Measurements from ENCODE around the gene DOCK4. TPM values are rescaled to one million over a fixed set of nuclear protein-coding genes. Genes with fewer than 3 reads are reported as not detected.
A peak's percentile ranks its signal among the peaks of the same experiment; 100 is the strongest.

The DOCK4 gene
- total and polyA plus RNA-seq, 5 donors from 2014 or later, result 0.44 TPM; not detected in 4

- Mint-ChIP-seq H3K4me3 (no peak overlapping the region), H3K27ac (no peak overlapping the region), H3K4me1 (peaks cover 0 to 4% (median 0%) of the 10 kb centered on the region in 4 donors), H3K27me3 (peaks cover 19% of the 10 kb centered on the region), H3K36me3 (no peaks in the 10 kb centered on the region), H3K9me3 (no peaks in the 10 kb centered on the region)
- ATAC-seq (ENCODE audit: low read depth in 2 of 2) (no peak), DNase-seq (no peak)
- peaks cover under 1% of the 10 kb centered on the region for H3K27me3 ChIP-seq (ENCODE audit: control insufficient read depth, insufficient read depth, low read length)
- H3K27ac ChIP-seq (ENCODE audit: insufficient read depth, low read length, poor library complexity, severe bottlenecking), result no peak overlapping the region
- H3K4me1 ChIP-seq (ENCODE audit: control insufficient read depth, insufficient read depth, low read length, poor library complexity, severe bottlenecking), result no peaks in the 10 kb centered on the region
- H3K36me3 ChIP-seq (ENCODE audit: control insufficient read depth, insufficient read depth, low read length), result no peaks in the 10 kb centered on the region
- H3K9me3 ChIP-seq (ENCODE audit: control insufficient read depth in 2 of 2, low read length in 2 of 2), result no peaks in the 10 kb centered on the region
- H3K4me3 ChIP-seq (ENCODE audit: low read depth, low read length), result no peak overlapping the region
These were observed 129.9 kb downstream of the DOCK4 start for GRCh38 chr7:112076324-112076723.

GRCh38 chr7:112074464-112074863 lies 131.7 kb downstream of the DOCK4 start:
- Histone ChIP-seq H3K9me3 (ENCODE audit: control insufficient read depth in 2 of 2, low read length in 2 of 2) (no peaks in the 10 kb centered on the region), H3K27ac (ENCODE audit: insufficient read depth, low read length, poor library complexity, severe bottlenecking) (no peak overlapping the region), H3K4me3 (ENCODE audit: low read depth, low read length) (no peak overlapping the region), H3K4me1 (ENCODE audit: control insufficient read depth, insufficient read depth, low read length, poor library complexity, severe bottlenecking) (no peaks in the 10 kb centered on the region), H3K27me3 (ENCODE audit: control insufficient read depth, insufficient read depth, low read length) (no peaks in the 10 kb centered on the region), H3K36me3 (ENCODE audit: control insufficient read depth, insufficient read depth, low read length) (no peaks in the 10 kb centered on the region)
- Mint-ChIP-seq H3K4me3 (no peak overlapping the region), H3K36me3 (no peaks in the 10 kb centered on the region), H3K9me3 (peaks cover 0 to 2% (median 0%) of the 10 kb centered on the region in 7 donors), H3K27ac (no peak overlapping the region), H3K4me1 (no peaks in the 10 kb centered on the region), H3K27me3 (peaks cover 9% of the 10 kb centered on the region)
- no peak for DNase-seq
- ATAC-seq (ENCODE audit: low read depth in 2 of 2), result no peak

GRCh38 chr7:112073530-112073929 lies 132.7 kb downstream of the DOCK4 start:
- H3K9me3 Mint-ChIP-seq, result peaks cover 0 to 4% (median 0%) of the 10 kb centered on the region in 7 donors
- Histone ChIP-seq H3K27me3 (ENCODE audit: control insufficient read depth, insufficient read depth, low read length) (no peaks in the 10 kb centered on the region), H3K9me3 (ENCODE audit: control insufficient read depth in 2 of 2, low read length in 2 of 2) (no peaks in the 10 kb centered on the region), H3K4me1 (ENCODE audit: control insufficient read depth, insufficient read depth, low read length, poor library complexity, severe bottlenecking) (no peaks in the 10 kb centered on the region), H3K36me3 (ENCODE audit: control insufficient read depth, insufficient read depth, low read length) (no peaks in the 10 kb centered on the region), H3K4me3 (ENCODE audit: low read depth, low read length) (no peak overlapping the region), H3K27ac (ENCODE audit: insufficient read depth, low read length, poor library complexity, severe bottlenecking) (no peak overlapping the region)
- peaks cover 8% of the 10 kb centered on the region for H3K27me3 Mint-ChIP-seq
- no peaks in the 10 kb centered on the region for H3K36me3 Mint-ChIP-seq
- H3K27ac Mint-ChIP-seq, result no peak overlapping the region
- H3K4me3 Mint-ChIP-seq, result no peak overlapping the region
- H3K4me1 Mint-ChIP-seq, result no peaks in the 10 kb centered on the region
- no peak for DNase-seq
- no peak for ATAC-seq (ENCODE audit: low read depth in 2 of 2)

- H3K27me3 Mint-ChIP-seq, result peaks cover 8% of the 10 kb centered on the region
- Histone ChIP-seq H3K9me3 (ENCODE audit: control insufficient read depth in 2 of 2, low read length in 2 of 2) (no peaks in the 10 kb centered on the region), H3K36me3 (ENCODE audit: control insufficient read depth, insufficient read depth, low read length) (no peaks in the 10 kb centered on the region), H3K27ac (ENCODE audit: insufficient read depth, low read length, poor library complexity, severe bottlenecking) (no peak overlapping the region), H3K27me3 (ENCODE audit: control insufficient read depth, insufficient read depth, low read length) (no peaks in the 10 kb centered on the region), H3K4me1 (ENCODE audit: control insufficient read depth, insufficient read depth, low read length, poor library complexity, severe bottlenecking) (no peaks in the 10 kb centered on the region), H3K4me3 (ENCODE audit: low read depth, low read length) (no peak overlapping the region)
- no peaks in the 10 kb centered on the region for H3K4me1 Mint-ChIP-seq
- no peak overlapping the region for H3K4me3 Mint-ChIP-seq
- no peak overlapping the region for H3K27ac Mint-ChIP-seq
- peaks cover 0 to 4% (median 0%) of the 10 kb centered on the region in 7 donors for H3K9me3 Mint-ChIP-seq
- no peak for DNase-seq
- ATAC-seq (ENCODE audit: low read depth in 2 of 2), result no peak
- no peaks in the 10 kb centered on the region for H3K36me3 Mint-ChIP-seq
These were observed 133.5 kb downstream of the DOCK4 start for GRCh38 chr7:112072541-112073245.

- peaks cover 0 to 4% (median 0%) of the 10 kb centered on the region in 7 donors for H3K9me3 Mint-ChIP-seq
- no peaks in the 10 kb centered on the region for H3K36me3 Mint-ChIP-seq
- peaks cover 8% of the 10 kb centered on the region for H3K27me3 Mint-ChIP-seq
- Histone ChIP-seq H3K4me1 (ENCODE audit: control insufficient read depth, insufficient read depth, low read length, poor library complexity, severe bottlenecking) (no peaks in the 10 kb centered on the region), H3K36me3 (ENCODE audit: control insufficient read depth, insufficient read depth, low read length) (no peaks in the 10 kb centered on the region), H3K4me3 (ENCODE audit: low read depth, low read length) (no peak overlapping the region), H3K27me3 (ENCODE audit: control insufficient read depth, insufficient read depth, low read length) (no peaks in the 10 kb centered on the region), H3K9me3 (ENCODE audit: control insufficient read depth in 2 of 2, low read length in 2 of 2) (no peaks in the 10 kb centered on the region), H3K27ac (ENCODE audit: insufficient read depth, low read length, poor library complexity, severe bottlenecking) (no peak overlapping the region)
- no peak overlapping the region for H3K27ac Mint-ChIP-seq
- DNase-seq (no peak), ATAC-seq (ENCODE audit: low read depth in 2 of 2) (no peak)
- no peak overlapping the region for H3K4me3 Mint-ChIP-seq
- no peaks in the 10 kb centered on the region for H3K4me1 Mint-ChIP-seq
These were observed 134.3 kb downstream of the DOCK4 start for GRCh38 chr7:112071856-112072255.

- H3K9me3 ChIP-seq (ENCODE audit: control insufficient read depth in 2 of 2, low read length in 2 of 2), result no peaks in the 10 kb centered on the region
- Mint-ChIP-seq H3K36me3 (no peaks in the 10 kb centered on the region), H3K9me3 (peaks cover 0 to 4% (median 0%) of the 10 kb centered on the region in 7 donors), H3K27me3 (peaks cover 8% of the 10 kb centered on the region), H3K27ac (no peak overlapping the region), H3K4me3 (no peak overlapping the region), H3K4me1 (no peaks in the 10 kb centered on the region)
- no peaks in the 10 kb centered on the region for H3K36me3 ChIP-seq (ENCODE audit: control insufficient read depth, insufficient read depth, low read length)
- ATAC-seq (ENCODE audit: low read depth in 2 of 2) (no peak), DNase-seq (no peak)
- no peak overlapping the region for H3K4me3 ChIP-seq (ENCODE audit: low read depth, low read length)
- H3K4me1 ChIP-seq (ENCODE audit: control insufficient read depth, insufficient read depth, low read length, poor library complexity, severe bottlenecking), result no peaks in the 10 kb centered on the region
- no peak overlapping the region for H3K27ac ChIP-seq (ENCODE audit: insufficient read depth, low read length, poor library complexity, severe bottlenecking)
- no peaks in the 10 kb centered on the region for H3K27me3 ChIP-seq (ENCODE audit: control insufficient read depth, insufficient read depth, low read length)
These were observed 135.4 kb downstream of the DOCK4 start for GRCh38 chr7:112070674-112071256.

GRCh38 chr7:112069879-112070321 lies 136.3 kb downstream of the DOCK4 start:
- no peak for ATAC-seq (ENCODE audit: low read depth in 2 of 2)
- H3K9me3 Mint-ChIP-seq, result peaks cover 0 to 4% (median 0%) of the 10 kb centered on the region in 7 donors
- H3K9me3 ChIP-seq (ENCODE audit: control insufficient read depth in 2 of 2, low read length in 2 of 2), result no peaks in the 10 kb centered on the region
- H3K36me3 ChIP-seq (ENCODE audit: control insufficient read depth, insufficient read depth, low read length), result no peaks in the 10 kb centered on the region
- H3K4me3 ChIP-seq (ENCODE audit: low read depth, low read length), result no peak overlapping the region
- no peaks in the 10 kb centered on the region for H3K4me1 Mint-ChIP-seq
- no peaks in the 10 kb centered on the region for H3K4me1 ChIP-seq (ENCODE audit: control insufficient read depth, insufficient read depth, low read length, poor library complexity, severe bottlenecking)
- H3K27ac Mint-ChIP-seq, result peak overlapping the region in 1 of 3 donors; percentile 76
- peaks cover 4% of the 10 kb centered on the region for H3K27me3 Mint-ChIP-seq
- H3K4me3 Mint-ChIP-seq, result no peak overlapping the region
- H3K36me3 Mint-ChIP-seq, result no peaks in the 10 kb centered on the region
- H3K27ac ChIP-seq (ENCODE audit: insufficient read depth, low read length, poor library complexity, severe bottlenecking), result no peak overlapping the region
- DNase-seq, result no peak
- no peaks in the 10 kb centered on the region for H3K27me3 ChIP-seq (ENCODE audit: control insufficient read depth, insufficient read depth, low read length)

GRCh38 chr7:112068967-112069366 lies 137.2 kb downstream of the DOCK4 start:
- Histone ChIP-seq H3K4me1 (ENCODE audit: control insufficient read depth, insufficient read depth, low read length, poor library complexity, severe bottlenecking) (no peaks in the 10 kb centered on the region), H3K4me3 (ENCODE audit: low read depth, low read length) (no peak overlapping the region), H3K27ac (ENCODE audit: insufficient read depth, low read length, poor library complexity, severe bottlenecking) (no peak overlapping the region), H3K36me3 (ENCODE audit: control insufficient read depth, insufficient read depth, low read length) (no peaks in the 10 kb centered on the region), H3K9me3 (ENCODE audit: control insufficient read depth in 2 of 2, low read length in 2 of 2) (no peaks in the 10 kb centered on the region), H3K27me3 (ENCODE audit: control insufficient read depth, insufficient read depth, low read length) (no peaks in the 10 kb centered on the region)
- Mint-ChIP-seq H3K36me3 (no peaks in the 10 kb centered on the region), H3K27me3 (no peaks in the 10 kb centered on the region), H3K27ac (no peak overlapping the region), H3K4me1 (no peaks in the 10 kb centered on the region), H3K4me3 (no peak overlapping the region), H3K9me3 (peaks cover 0 to 4% (median 0%) of the 10 kb centered on the region in 7 donors)
- DNase-seq (no peak), ATAC-seq (ENCODE audit: low read depth in 2 of 2) (no peak)
